GM12878 (cell line): ENCODE measurements around the gene CCDC12. TPM values are rescaled to one million over a fixed set of nuclear protein-coding genes. Genes with fewer than 3 reads are reported as not detected.

ENCODE experiments used
- ATAC-seq: fragments of 200-7000 bp; cut with Tn5 transposase; 3 replicates; pipeline ENCODE4 v1.9.1; 2020; ENCODE audit warnings: mild to moderate bottlenecking, moderate library complexity
- BruUV-seq: library from RNA; stranded (reverse); fragments of 400-500 nt; replicated peaks from 2 replicates; lab custom pipeline; 2021; lab: Mats Ljungman, UMichigan
- CTCF ChIA-PET: fragments of 300-600 bp; sonication (Branson Sonifier 250); formaldehyde crosslinking; extraction: SDS; loops from one replicate; lab custom pipeline; 2021; ENCODE audit warnings: inconsistent platforms; lab: Yijun Ruan, JAX
- POLR2A ChIA-PET: fragments of 350-600 bp; formaldehyde crosslinking; extraction: SDS; loops from one replicate; lab custom pipeline; 2021; ENCODE audit warnings: inconsistent platforms; lab: Charles Lee
- RAD21 ChIA-PET: fragments of 300-600 bp; sonication (Branson Sonifier 250); formaldehyde crosslinking; loops from one replicate; lab custom pipeline; 2023; ENCODE audit warnings: antibody characterized with exemption; ENCODE audit not compliant: unreplicated experiment; lab: Charles Lee
- SMC1A ChIA-PET: fragments of 300-600 bp; sonication (Branson Sonifier 250); formaldehyde crosslinking; loops from one replicate; lab custom pipeline; 2023; ENCODE audit not compliant: unreplicated experiment, uncharacterized antibody; lab: Charles Lee
- DNase-seq: peaks from one replicate; pipeline ENCODE4 v3.0.0-alpha.2; 2011; ENCODE audit warnings: low read depth, low spot score
- FAIRE-seq: peaks from 3 replicates; lab custom pipeline; 2011; peaks lifted over from hg19 to GRCh38; lab: Jason Lieb, UNC
- H2AFZ ChIP-seq: 2 replicates; pipeline ENCODE4 v1.6.0; 2011; ENCODE audit warnings: low read depth, low read length, control low read depth; ENCODE audit not compliant: control insufficient read depth
- H3K27ac ChIP-seq: 2 replicates; pipeline ENCODE4 v1.5.1; 2011; ENCODE audit warnings: control low read depth; ENCODE audit not compliant: control insufficient read depth, insufficient read depth
- H3K27me3 ChIP-seq, 2 experiments: replicated peaks in 1 of 2; 2 replicates each; pipeline versions ENCODE4 v1.6.0 to v1.6.1; 2011; ENCODE audit warnings: low read length in 1 of 2; ENCODE audit not compliant: control insufficient read depth in 2 of 2, insufficient read depth in 2 of 2
- H3K36me3 ChIP-seq, 2 experiments: 2 replicates each; pipeline ENCODE4 v1.5.1; 2011; ENCODE audit warnings: low read length in 1 of 2; ENCODE audit not compliant: control insufficient read depth in 2 of 2, insufficient read depth in 2 of 2
- H3K4me1 ChIP-seq: 2 replicates; pipeline ENCODE4 v1.6.1; 2011; ENCODE audit warnings: mild to moderate bottlenecking, low read length, moderate library complexity, mixed read lengths; ENCODE audit not compliant: control insufficient read depth, insufficient read depth
- H3K4me2 ChIP-seq: 2 replicates; pipeline ENCODE4 v1.6.0; 2011; ENCODE audit warnings: control low read depth; ENCODE audit not compliant: control insufficient read depth, insufficient read depth
- H3K4me3 ChIP-seq: fragments of 200-600 bp; sonication (generic); 2 replicates; pipeline ENCODE4 v1.5.1; 2016
- H3K79me2 ChIP-seq: 2 replicates; pipeline ENCODE4 v1.6.0; 2011; ENCODE audit warnings: low read length; ENCODE audit not compliant: control insufficient read depth, insufficient read depth
- H3K9ac ChIP-seq: 2 replicates; pipeline ENCODE4 v1.8.0; 2011; ENCODE audit warnings: low read length, control low read depth, mixed read lengths; ENCODE audit not compliant: control insufficient read depth, insufficient read depth
- H3K9me3 ChIP-seq: replicated peaks from 3 replicates; pipeline ENCODE4 v1.5.1; 2011; ENCODE audit warnings: mild to moderate bottlenecking, low read length; ENCODE audit not compliant: control insufficient read depth, insufficient read depth
- H4K20me1 ChIP-seq: 2 replicates; pipeline ENCODE4 v1.6.0; 2011; ENCODE audit not compliant: control insufficient read depth, insufficient read depth
- DPF2 ChIP-seq: fragments of 450-650 bp; IDR thresholded peaks from 2 replicates; pipeline ENCODE4 v1.6.1; 2017; ENCODE audit warnings: mild to moderate bottlenecking
- ETV6 ChIP-seq, 2 experiments: fragments of 450-650 bp in 1 of 2; IDR thresholded peaks in 1 of 2; conservative IDR thresholded peaks in 1 of 2; 2 replicates each; pipeline ENCODE4 v1.6.1; 2014; ENCODE audit warnings: antibody characterized with exemption in 1 of 2, borderline replicate concordance in 1 of 2, low read depth in 1 of 2, mild to moderate bottlenecking in 1 of 2, moderate library complexity in 1 of 2
- EZH2 ChIP-seq: IDR thresholded peaks from 2 replicates; pipeline ENCODE4 v1.6.1; 2012; ENCODE audit warnings: low read depth, mild to moderate bottlenecking, control low read depth, inconsistent platforms, low read length, borderline replicate concordance; ENCODE audit not compliant: control insufficient read depth
- FOXK2 ChIP-seq: fragments of 450-650 bp; IDR thresholded peaks from 2 replicates; pipeline ENCODE4 v1.6.1; 2017; ENCODE audit warnings: mild to moderate bottlenecking, moderate library complexity
- GABPA ChIP-seq: IDR thresholded peaks from 2 replicates; pipeline ENCODE4 v1.6.1; 2014; ENCODE audit warnings: antibody characterized with exemption, low read depth, mild to moderate bottlenecking, inconsistent platforms
- GATAD2B ChIP-seq: fragments of 450-650 bp; conservative IDR thresholded peaks from 2 replicates; pipeline ENCODE4 v1.6.1; 2017; ENCODE audit warnings: low read depth, mild to moderate bottlenecking, moderate library complexity
- HCFC1 ChIP-seq: fragments of 150-350 bp; IDR thresholded peaks from 2 replicates; pipeline ENCODE4 v1.6.1; 2014; ENCODE audit warnings: low read length
- HDAC6 ChIP-seq: fragments of 200-600 bp; sonication (generic); IDR thresholded peaks from one replicate; pipeline ENCODE4 v1.8.0; 2017; ENCODE audit warnings: antibody characterized with exemption; ENCODE audit not compliant: unreplicated experiment
- HDGF ChIP-seq: fragments of 450-650 bp; IDR thresholded peaks from 2 replicates; pipeline ENCODE4 v1.6.1; 2016; ENCODE audit warnings: antibody characterized with exemption
- IRF4 ChIP-seq: IDR thresholded peaks from 2 replicates; pipeline ENCODE4 v1.6.1; 2011; ENCODE audit warnings: low read depth, low read length
- NBN ChIP-seq: fragments of 450-650 bp; IDR thresholded peaks from 2 replicates; pipeline ENCODE4 v1.6.1; 2016
- RB1 ChIP-seq: fragments of 450-650 bp; formaldehyde crosslinking; IDR thresholded peaks from 2 replicates; pipeline ENCODE4 v1.6.1; 2017; ENCODE audit warnings: mild to moderate bottlenecking, borderline replicate concordance
- ZBED1 ChIP-seq: IDR thresholded peaks from 2 replicates; pipeline ENCODE4 v1.6.1; 2016; ENCODE audit warnings: borderline replicate concordance
- ZNF622 ChIP-seq: fragments of 450-650 bp; IDR thresholded peaks from 2 replicates; pipeline ENCODE4 v1.6.1; 2017; ENCODE audit warnings: mild to moderate bottlenecking, inconsistent platforms
- ZZZ3 ChIP-seq: IDR thresholded peaks from 2 replicates; pipeline ENCODE4 v1.6.1; 2011; ENCODE audit warnings: low read depth; ENCODE audit not compliant: control insufficient read depth, insufficient read length
- WGBS: methylation state at CpG from one replicate; pipeline ENCODE4 v1.1.6; 2016; ENCODE audit warnings: low lambda C conversion rate; ENCODE audit not compliant: insufficient replicate concordance, insufficient coverage; ENCODE audit errors: missing lambda C conversion rate; 5-methylcytosine and 5-hydroxymethylcytosine counted together
- in situ Hi-C: fragments of 300-500 bp; cut with MboI; formaldehyde crosslinking; loops from 9 replicates; pipeline ENCODE4 v1.14.3; 2018; ENCODE audit warnings: mixed read lengths
- intact Hi-C: fragments of 100-400 bp; cut with micrococcal nuclease; formaldehyde crosslinking; loops from one replicate; pipeline ENCODE4 v1.14.2; 2022; ENCODE audit not compliant: unreplicated experiment
- polyA plus RNA-seq, 11 experiments: library from polyadenylated mRNA; depleted of rRNA in 4 of 11; unstranded in 6 of 11; stranded (reverse) in 5 of 11; fragments of >200 nt; fragmentation: Nextera tagmentation in 4 of 11; fragmentation: Illumina TruSeq in 1 of 11; extraction: Ambion mirVana in 4 of 11; extraction: Trizol in 1 of 11; gene quantifications; 1 replicate in 1 of 11; 2 replicates in 10 of 11; pipeline versions ENCODE4 v1.2.1 to v1.2.3, GENCODE V29; 2011 to 2016; ENCODE audit warnings: inconsistent platforms in 2 of 11, missing spikeins in 2 of 11, low read depth in 1 of 11
- total RNA-seq, 4 experiments: library from RNA; depleted of rRNA in 3 of 4; stranded (reverse); fragments of >200 nt in 3 of 4; fragmentation: Illumina TruSeq in 1 of 4; extraction: Trizol in 1 of 4; gene quantifications; 2 replicates each; pipeline versions ENCODE4 v1.2.1 to v1.2.3, GENCODE V29; 2013 to 2021
- TF ChIP-seq, protein P1 (sequence below): fragments of 150-350 bp; IDR thresholded peaks from 2 replicates; pipeline ENCODE4 v1.6.1; 2016; ENCODE audit warnings: low read depth, low read length

The CCDC12 gene
- total and polyA plus RNA-seq, 10 of the 15 experiments (the other 5 are each of a cell fraction or from before 2014, with no cell fraction given), result 9.2 to 91.4 (median 61.3) TPM

DNA sequence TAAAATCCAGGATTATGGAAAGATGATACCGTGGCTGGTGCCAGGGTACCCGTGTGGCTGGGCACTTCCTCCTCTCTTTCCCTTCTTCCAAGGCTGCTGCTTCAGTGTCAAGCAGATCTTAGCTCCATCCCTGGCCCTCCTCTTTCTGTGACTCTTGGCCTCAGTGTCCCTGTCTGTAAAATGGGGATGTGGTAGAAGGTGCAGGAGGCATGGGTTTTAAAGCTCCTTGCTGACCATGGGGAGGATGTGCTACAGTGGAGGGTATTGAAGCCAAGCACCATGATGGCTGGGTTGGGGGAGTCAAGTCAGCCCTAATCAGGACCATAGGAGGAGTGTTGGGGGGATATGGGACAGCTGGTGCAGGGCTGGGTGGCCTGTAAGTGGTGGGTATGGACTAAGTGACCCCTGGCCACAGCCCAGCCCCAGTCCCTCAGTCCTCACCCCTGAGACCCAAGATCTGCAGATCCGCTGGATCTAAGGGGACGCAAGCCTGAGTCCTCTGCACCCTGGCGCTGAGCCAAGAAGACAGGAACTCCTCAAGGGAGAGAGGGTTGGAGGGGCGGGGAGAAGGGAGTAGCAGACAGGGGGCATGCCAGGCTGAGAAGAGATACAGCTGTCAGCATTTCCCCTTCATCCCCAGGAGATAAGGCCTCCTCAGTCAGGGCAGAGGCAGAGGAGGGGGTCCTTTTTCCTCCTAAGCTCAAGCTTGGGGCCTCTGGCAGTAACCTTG is 87.0 kb downstream of the CCDC12 start:
- Histone ChIP-seq H2AFZ (no peak overlapping the region), H3K4me2 (no peak overlapping the region), H3K4me1 (no peaks in the 10 kb centered on the region; the same call in 1 of the 2 replicates), H3K9ac (no peak overlapping the region), H3K9me3 (no peaks in the 10 kb centered on the region), H3K4me3 (no peak overlapping the region), H3K79me2 (no peaks in the 10 kb centered on the region), H3K27ac (no peak overlapping the region), H4K20me1 (peaks cover 3% of the 10 kb centered on the region; the same call in 1 of the 2 replicates), H3K27me3 (peaks cover 3 to 8% of the 10 kb centered on the region in 2 experiments), H3K36me3 (no peaks in the 10 kb centered on the region)
- WGBS, result 16% methylated on average over 4 of the region's 6 CpGs
- ChIA-PET CTCF (interaction anchor here (0.6 to 2.6 kb wide), 3 partner anchors 22 to 64 kb away, joined by 3 to 8 read pairs (median 3); no protein-coding TSS in a partner anchor), RAD21 (interaction anchor here (1.3 kb wide), 1 partner anchor 22 kb away, joined by 4 read pairs; no protein-coding TSS in a partner anchor), POLR2A (no interaction called here), SMC1A (no interaction called here)
- FAIRE-seq (no peak), DNase-seq (no peak), ATAC-seq (no peak)
- intact Hi-C loops, result no loop called here
- in situ Hi-C loops, result no loop called here
- BruUV-seq, result no TSS peak
- TF ChIP-seq GABPA (no peak), EZH2 (no peak), FOXK2 (no peak), ETV6 (conservative IDR thresholded peaks at IDR 0.05 in 1 of 2, IDR thresholded peaks at IDR 0.05 in 1 of 2; ENCODE audit: borderline replicate concordance in 1 of 2, low read depth in 1 of 2) (no peak), HDGF (no peak), RB1 (no peak), HDAC6 (no peak), DPF2 (no peak), GATAD2B (no peak), NBN (no peak), ZBED1 (no peak), HCFC1 (no peak), ZNF622 (no peak), IRF4 (no peak), ZZZ3 (no peak)
- TF ChIP-seq, protein P1, sequence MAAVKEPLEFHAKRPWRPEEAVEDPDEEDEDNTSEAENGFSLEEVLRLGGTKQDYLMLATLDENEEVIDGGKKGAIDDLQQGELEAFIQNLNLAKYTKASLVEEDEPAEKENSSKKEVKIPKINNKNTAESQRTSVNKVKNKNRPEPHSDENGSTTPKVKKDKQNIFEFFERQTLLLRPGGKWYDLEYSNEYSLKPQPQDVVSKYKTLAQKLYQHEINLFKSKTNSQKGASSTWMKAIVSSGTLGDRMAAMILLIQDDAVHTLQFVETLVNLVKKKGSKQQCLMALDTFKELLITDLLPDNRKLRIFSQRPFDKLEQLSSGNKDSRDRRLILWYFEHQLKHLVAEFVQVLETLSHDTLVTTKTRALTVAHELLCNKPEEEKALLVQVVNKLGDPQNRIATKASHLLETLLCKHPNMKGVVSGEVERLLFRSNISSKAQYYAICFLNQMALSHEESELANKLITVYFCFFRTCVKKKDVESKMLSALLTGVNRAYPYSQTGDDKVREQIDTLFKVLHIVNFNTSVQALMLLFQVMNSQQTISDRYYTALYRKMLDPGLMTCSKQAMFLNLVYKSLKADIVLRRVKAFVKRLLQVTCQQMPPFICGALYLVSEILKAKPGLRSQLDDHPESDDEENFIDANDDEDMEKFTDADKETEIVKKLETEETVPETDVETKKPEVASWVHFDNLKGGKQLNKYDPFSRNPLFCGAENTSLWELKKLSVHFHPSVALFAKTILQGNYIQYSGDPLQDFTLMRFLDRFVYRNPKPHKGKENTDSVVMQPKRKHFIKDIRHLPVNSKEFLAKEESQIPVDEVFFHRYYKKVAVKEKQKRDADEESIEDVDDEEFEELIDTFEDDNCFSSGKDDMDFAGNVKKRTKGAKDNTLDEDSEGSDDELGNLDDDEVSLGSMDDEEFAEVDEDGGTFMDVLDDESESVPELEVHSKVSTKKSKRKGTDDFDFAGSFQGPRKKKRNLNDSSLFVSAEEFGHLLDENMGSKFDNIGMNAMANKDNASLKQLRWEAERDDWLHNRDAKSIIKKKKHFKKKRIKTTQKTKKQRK, result no peak
